Colonic mucosa (tissue), 4 donors: Measurements from ENCODE around the gene OPN1MW3. TPM values are rescaled to one million over a fixed set of nuclear protein-coding genes. Genes with fewer than 3 reads are reported as not detected.

Source experiments
- DNase-seq: peaks from one replicate; pipeline ENCODE4 v3.0.0-alpha.2; 2020
- H3K27ac ChIP-seq: fragments of 200-600 bp; one replicate; pipeline ENCODE4 v1.8.0; 2021
- H3K27me3 ChIP-seq: fragments of 200-600 bp; one replicate; pipeline ENCODE4 v1.8.0; 2021
- H3K36me3 ChIP-seq: fragments of 200-600 bp; one replicate; pipeline ENCODE4 v1.8.0; 2021
- H3K4me1 ChIP-seq: fragments of 200-600 bp; one replicate; pipeline ENCODE4 v1.8.0; 2021; ENCODE audit warnings: mild to moderate bottlenecking
- H3K4me3 ChIP-seq: fragments of 200-600 bp; one replicate; pipeline ENCODE4 v1.8.0; 2021
- H3K9ac ChIP-seq, 2 donors: one replicate each; pipeline ENCODE4 v1.7.0; 2013; ENCODE audit warnings: control low read depth in 2 of 2, low read depth in 2 of 2, low read length in 2 of 2
- H3K9me3 ChIP-seq: fragments of 200-600 bp; one replicate; pipeline ENCODE4 v1.8.0; 2021
- intact Hi-C: fragments of 100-400 bp; cut with DNase I; formaldehyde crosslinking; loops from one replicate; pipeline ENCODE4 v1.14.1; 2022
- total RNA-seq, 2 donors: library from RNA; stranded (reverse); fragmentation: NEBNext Ultra II Directional in 1 of 2; extraction: Animal tissue kit (Norgen Biotek cat#: 25700) in 1 of 2; gene quantifications; one replicate each; pipeline ENCODE4 v1.2.1, GENCODE V29; 2021
- TF ChIP-seq, protein P1 (sequence below): fragments of 200-600 bp; IDR thresholded peaks from one replicate; pipeline ENCODE4 v1.8.0; 2022; ENCODE audit warnings: antibody characterized with exemption, mild to moderate bottlenecking
- donor health status: healthy.
- donor health status: DM: no; HTN: no; CAD: no.
- donor health status: DM: no; HTN: no; CAD: no.

The OPN1MW3 gene
- total RNA-seq, 2 donors from 2014 or later, result not detected

DNA sequence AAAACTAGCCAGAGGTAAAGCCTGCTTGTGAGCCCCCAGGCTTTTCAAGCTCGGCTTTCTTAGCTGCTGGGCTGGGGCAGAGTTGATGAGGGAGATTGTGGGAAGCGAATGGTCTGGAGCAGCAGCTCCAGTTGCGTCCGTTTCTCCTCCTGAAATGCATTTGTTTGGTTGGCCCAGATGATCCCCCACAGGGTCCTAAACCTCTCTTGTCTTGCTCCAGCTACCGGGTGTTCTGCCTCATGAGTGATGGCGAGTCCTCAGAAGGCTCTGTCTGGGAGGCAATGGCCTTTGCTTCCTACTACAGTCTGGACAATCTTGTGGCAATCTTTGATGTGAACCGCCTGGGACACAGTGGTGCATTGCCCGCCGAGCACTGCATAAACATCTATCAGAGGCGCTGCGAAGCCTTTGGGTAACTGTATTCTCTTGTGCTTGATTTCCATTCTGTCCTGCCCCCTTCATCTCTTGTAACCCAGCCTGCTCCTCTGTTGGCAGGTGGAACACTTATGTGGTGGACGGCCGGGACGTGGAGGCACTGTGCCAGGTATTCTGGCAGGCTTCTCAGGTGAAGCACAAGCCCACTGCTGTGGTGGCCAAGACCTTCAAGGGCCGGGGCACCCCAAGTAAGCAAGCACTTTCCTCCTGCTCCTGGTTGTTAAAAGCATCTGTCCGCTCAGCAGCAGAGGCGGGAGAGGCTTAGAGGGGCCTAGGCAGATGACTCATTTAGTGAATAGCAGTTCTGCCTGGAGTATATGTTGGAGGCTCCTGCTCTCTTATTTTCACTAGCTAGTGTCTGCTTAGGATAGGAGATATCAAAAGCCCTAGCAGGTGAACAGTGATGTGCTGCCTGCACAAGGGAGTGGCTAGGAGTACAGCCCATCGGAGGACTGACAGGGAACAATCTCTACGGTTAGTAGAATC is 53.5 kb downstream of the OPN1MW3 start:
- Histone ChIP-seq H3K27me3 (no peaks in the 10 kb centered on the region), H3K27ac (no peak overlapping the region), H3K4me1 (no peaks in the 10 kb centered on the region), H3K4me3 (no peak overlapping the region), H3K9ac (no peak overlapping the region), H3K9me3 (no peaks in the 10 kb centered on the region), H3K36me3 (no peaks in the 10 kb centered on the region)
- TF ChIP-seq, protein P1, sequence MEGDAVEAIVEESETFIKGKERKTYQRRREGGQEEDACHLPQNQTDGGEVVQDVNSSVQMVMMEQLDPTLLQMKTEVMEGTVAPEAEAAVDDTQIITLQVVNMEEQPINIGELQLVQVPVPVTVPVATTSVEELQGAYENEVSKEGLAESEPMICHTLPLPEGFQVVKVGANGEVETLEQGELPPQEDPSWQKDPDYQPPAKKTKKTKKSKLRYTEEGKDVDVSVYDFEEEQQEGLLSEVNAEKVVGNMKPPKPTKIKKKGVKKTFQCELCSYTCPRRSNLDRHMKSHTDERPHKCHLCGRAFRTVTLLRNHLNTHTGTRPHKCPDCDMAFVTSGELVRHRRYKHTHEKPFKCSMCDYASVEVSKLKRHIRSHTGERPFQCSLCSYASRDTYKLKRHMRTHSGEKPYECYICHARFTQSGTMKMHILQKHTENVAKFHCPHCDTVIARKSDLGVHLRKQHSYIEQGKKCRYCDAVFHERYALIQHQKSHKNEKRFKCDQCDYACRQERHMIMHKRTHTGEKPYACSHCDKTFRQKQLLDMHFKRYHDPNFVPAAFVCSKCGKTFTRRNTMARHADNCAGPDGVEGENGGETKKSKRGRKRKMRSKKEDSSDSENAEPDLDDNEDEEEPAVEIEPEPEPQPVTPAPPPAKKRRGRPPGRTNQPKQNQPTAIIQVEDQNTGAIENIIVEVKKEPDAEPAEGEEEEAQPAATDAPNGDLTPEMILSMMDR, result no peak
- intact Hi-C loops, result no loop called here
- DNase-seq, result no peak

DNA sequence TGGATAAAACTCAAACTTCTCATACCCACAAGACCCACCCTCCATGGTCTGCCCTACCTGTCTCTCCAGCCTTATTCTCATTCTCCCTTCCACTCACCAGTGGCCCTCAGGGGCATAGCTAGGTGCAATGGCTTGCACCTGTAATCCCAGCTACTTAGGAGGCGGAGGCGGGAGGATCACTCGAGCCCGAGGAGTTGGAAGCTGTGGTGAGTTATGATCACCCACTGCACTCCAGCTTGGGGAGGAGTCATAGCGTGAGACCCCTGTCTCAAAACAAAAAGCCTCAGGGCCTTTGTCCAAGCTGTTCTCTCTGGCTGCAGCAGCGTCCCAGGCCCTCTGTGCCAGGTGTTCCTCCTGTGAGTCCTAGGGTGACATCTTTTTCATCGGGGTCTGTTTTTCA is 54.7 kb downstream of the OPN1MW3 start:
- Histone ChIP-seq H3K9ac (no peak overlapping the region), H3K4me3 (no peak overlapping the region), H3K4me1 (no peaks in the 10 kb centered on the region), H3K27ac (no peak overlapping the region), H3K27me3 (no peaks in the 10 kb centered on the region), H3K9me3 (no peaks in the 10 kb centered on the region), H3K36me3 (no peaks in the 10 kb centered on the region)
- intact Hi-C loops, result no loop called here
- TF ChIP-seq, protein P1, result no peak
- no peak for DNase-seq

DNA sequence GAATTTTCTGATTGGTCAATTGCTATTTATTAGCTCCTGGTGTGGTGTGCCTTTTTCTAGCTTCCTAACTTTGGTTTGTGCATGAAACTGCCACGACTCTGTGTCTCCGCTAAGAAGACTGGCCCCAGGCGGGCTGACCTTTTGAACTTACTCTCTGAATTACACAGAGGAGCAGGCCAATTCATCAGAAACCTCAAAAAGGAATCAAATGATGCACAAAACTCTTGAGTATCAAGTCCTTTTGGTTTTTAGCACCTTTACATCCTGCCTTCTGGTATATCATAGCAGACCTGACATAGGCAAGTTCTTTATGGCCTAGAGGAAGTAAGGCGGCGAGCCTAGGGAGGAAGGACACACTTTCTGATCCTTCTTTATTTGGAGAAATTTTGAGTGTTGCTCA is 55.8 kb downstream of the OPN1MW3 start:
- H3K36me3 ChIP-seq, result no peaks in the 10 kb centered on the region
- no peak overlapping the region for H3K9ac ChIP-seq
- H3K27ac ChIP-seq, result no peak overlapping the region
- DNase-seq, result no peak
- no peaks in the 10 kb centered on the region for H3K9me3 ChIP-seq
- intact Hi-C loops, result no loop called here
- no peak overlapping the region for H3K4me3 ChIP-seq
- H3K27me3 ChIP-seq, result no peaks in the 10 kb centered on the region
- TF ChIP-seq, protein P1, result no peak
- H3K4me1 ChIP-seq, result no peaks in the 10 kb centered on the region

DNA sequence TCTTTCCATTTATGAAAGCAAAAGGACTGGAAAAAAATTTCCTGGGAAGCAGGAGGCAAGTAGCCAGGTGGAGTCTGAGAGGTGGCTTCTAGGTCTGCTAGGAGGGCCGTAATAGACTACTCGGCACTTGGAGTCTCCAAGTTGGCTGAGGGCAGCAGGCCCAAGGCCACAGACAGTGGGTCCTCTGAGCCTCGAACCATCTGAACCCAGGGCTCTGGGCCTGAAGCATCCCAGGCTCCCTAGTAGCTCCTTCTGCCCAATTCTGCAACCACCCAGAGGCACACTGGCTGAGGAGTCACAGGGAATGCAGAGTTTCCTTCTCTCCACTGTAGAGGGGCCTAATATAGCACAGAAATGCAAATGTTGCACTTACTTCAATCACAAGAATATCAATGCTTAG is 58.0 kb downstream of the OPN1MW3 start:
- intact Hi-C loops, result no loop called here
- no peaks in the 10 kb centered on the region for H3K9me3 ChIP-seq
- no peaks in the 10 kb centered on the region for H3K36me3 ChIP-seq
- no peak for DNase-seq
- no peak overlapping the region for H3K4me3 ChIP-seq
- TF ChIP-seq, protein P1, result no peak
- H3K4me1 ChIP-seq, result no peaks in the 10 kb centered on the region
- H3K27me3 ChIP-seq, result no peaks in the 10 kb centered on the region
- no peak overlapping the region for H3K9ac ChIP-seq
- no peak overlapping the region for H3K27ac ChIP-seq

DNA sequence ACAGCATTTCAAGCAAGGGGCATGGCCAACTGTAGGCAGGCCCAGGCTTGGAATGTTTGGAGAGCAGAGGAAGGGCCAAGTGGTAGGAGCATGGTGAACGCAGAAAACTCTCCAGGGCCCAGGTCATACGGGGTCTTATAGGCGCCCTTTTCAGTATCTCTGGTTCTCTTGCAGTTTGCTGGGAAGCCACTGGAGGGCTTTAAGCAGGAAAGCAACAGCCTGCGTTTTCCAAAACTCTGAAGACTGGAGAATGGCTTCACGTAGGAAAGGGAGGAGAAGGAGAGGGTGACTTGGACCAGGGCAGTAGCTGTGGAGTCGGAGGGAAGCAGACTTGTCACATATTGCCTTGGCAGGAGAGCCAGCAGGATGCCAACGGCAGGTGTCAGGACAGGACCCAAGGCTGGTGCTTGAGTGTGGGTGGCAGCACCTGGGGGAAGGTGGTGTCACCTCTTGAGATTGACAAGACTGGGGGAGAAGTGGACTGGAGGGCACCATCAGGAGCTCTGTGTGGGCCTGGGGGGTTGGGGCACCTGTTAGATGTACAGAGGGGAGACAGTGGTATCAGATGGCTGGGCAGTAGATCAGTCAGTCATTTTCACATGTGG is 60.1 kb downstream of the OPN1MW3 start:
- H3K9ac ChIP-seq, result no peak overlapping the region
- no peak for DNase-seq
- intact Hi-C loops, result no loop called here
- H3K4me1 ChIP-seq, result no peaks in the 10 kb centered on the region
- no peak overlapping the region for H3K4me3 ChIP-seq
- H3K9me3 ChIP-seq, result no peaks in the 10 kb centered on the region
- TF ChIP-seq, protein P1, result no peak
- H3K36me3 ChIP-seq, result no peaks in the 10 kb centered on the region
- H3K27ac ChIP-seq, result no peak overlapping the region
- no peaks in the 10 kb centered on the region for H3K27me3 ChIP-seq
